SK-N-SH (cell line): ENCODE data around the gene TRIOBP.

ENCODE experiments used
- CHD2 ChIP-seq: fragments of 150-350 bp; IDR thresholded peaks from 2 replicates; pipeline ENCODE4 v1.6.1; 2018; ENCODE audit warnings: low read length; ENCODE audit not compliant: partially characterized antibody
- FOSL2 ChIP-seq: IDR thresholded peaks from 2 replicates; pipeline ENCODE4 v1.4.0; 2012; ENCODE audit warnings: low read depth, mild to moderate bottlenecking, moderate library complexity, borderline replicate concordance
- POLR2AphosphoS5 ChIP-seq: IDR thresholded peaks from 2 replicates; pipeline ENCODE4 v1.6.1; 2012; ENCODE audit warnings: low read depth, low read length
- SIN3A ChIP-seq: IDR thresholded peaks from 2 replicates; pipeline ENCODE4 v1.6.1; 2012; ENCODE audit warnings: low read depth, mild to moderate bottlenecking, low read length, moderate library complexity, borderline replicate concordance
- TF ChIP-seq, protein P1 (sequence below): fragments of 150-350 bp; IDR thresholded peaks from 2 replicates; pipeline ENCODE4 v1.6.1; 2016; ENCODE audit warnings: mild to moderate bottlenecking, low read depth, low read length

- no peak for TF ChIP-seq SIN3A
- TF ChIP-seq, protein P1, sequence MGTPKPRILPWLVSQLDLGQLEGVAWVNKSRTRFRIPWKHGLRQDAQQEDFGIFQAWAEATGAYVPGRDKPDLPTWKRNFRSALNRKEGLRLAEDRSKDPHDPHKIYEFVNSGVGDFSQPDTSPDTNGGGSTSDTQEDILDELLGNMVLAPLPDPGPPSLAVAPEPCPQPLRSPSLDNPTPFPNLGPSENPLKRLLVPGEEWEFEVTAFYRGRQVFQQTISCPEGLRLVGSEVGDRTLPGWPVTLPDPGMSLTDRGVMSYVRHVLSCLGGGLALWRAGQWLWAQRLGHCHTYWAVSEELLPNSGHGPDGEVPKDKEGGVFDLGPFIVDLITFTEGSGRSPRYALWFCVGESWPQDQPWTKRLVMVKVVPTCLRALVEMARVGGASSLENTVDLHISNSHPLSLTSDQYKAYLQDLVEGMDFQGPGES, result peak; percentile 92
- TF ChIP-seq FOSL2, result no peak
- TF ChIP-seq CHD2, result peak; percentile 89
- peak; percentile 36 for TF ChIP-seq POLR2AphosphoS5
Observed at GRCh38 chr22:37658133-37659065, 38.4 kb upstream of the TRIOBP start, which contains the start of gene PDXP.
